Upper lobe of left lung (tissue), 4 donors: ENCODE data around the gene EXOC6.

Experiments
- CTCF ChIP-seq, 6 experiments: fragments of 450-650 bp in 4 of 6; fragments of 200-600 bp in 2 of 6; sonication (generic) in 2 of 6; IDR thresholded peaks; one replicate each; pipeline ENCODE4 v1.5.1; 2016 to 2019; ENCODE audit warnings: antibody characterized with exemption in 6 of 6
- EP300 ChIP-seq, 4 donors: sonication (generic); formaldehyde crosslinking; IDR thresholded peaks; one replicate each; pipeline ENCODE4 v1.5.1; 2017; ENCODE audit warnings: antibody characterized with exemption in 4 of 4, control low read depth in 2 of 4
- POLR2A ChIP-seq, 4 donors: fragments of 450-650 bp; IDR thresholded peaks; one replicate each; pipeline ENCODE4 v1.5.1; 2016 to 2017; ENCODE audit warnings: antibody characterized with exemption in 4 of 4, mild to moderate bottlenecking in 2 of 4
- POLR2AphosphoS5 ChIP-seq, 2 donors: sonication (generic); formaldehyde crosslinking; IDR thresholded peaks; one replicate each; pipeline ENCODE4 v1.5.1; 2017; ENCODE audit warnings: antibody characterized with exemption in 2 of 2

- TF ChIP-seq CTCF (IDR thresholded peaks at IDR 0.05) (no peak), POLR2A (IDR thresholded peaks at IDR 0.05) (no peak), POLR2AphosphoS5 (IDR thresholded peaks at IDR 0.05) (no peak), EP300 (IDR thresholded peaks at IDR 0.05) (no peak)
Observed at GRCh38 chr10:93059975-93060886, 211.9 kb downstream of the EXOC6 start, which contains the start of gene CYP26C1.
